HG03097 (cell line): ENCODE data around the gene SYNM.
A peak's percentile ranks its signal among the peaks of the same experiment; 100 is the strongest.
"Not testable (repeated sequence)": the region's sequence is repeated elsewhere in the genome, so short reads cannot be mapped to it uniquely, and the experiment has no call there.

Source experiments
- ATAC-seq: cut with Tn5 transposase; IDR thresholded peaks from one replicate; pipeline ENCODE4 v1.9.1; 2021; ENCODE audit not compliant: unreplicated experiment, low FRiP score

SYNM gene, protein sequence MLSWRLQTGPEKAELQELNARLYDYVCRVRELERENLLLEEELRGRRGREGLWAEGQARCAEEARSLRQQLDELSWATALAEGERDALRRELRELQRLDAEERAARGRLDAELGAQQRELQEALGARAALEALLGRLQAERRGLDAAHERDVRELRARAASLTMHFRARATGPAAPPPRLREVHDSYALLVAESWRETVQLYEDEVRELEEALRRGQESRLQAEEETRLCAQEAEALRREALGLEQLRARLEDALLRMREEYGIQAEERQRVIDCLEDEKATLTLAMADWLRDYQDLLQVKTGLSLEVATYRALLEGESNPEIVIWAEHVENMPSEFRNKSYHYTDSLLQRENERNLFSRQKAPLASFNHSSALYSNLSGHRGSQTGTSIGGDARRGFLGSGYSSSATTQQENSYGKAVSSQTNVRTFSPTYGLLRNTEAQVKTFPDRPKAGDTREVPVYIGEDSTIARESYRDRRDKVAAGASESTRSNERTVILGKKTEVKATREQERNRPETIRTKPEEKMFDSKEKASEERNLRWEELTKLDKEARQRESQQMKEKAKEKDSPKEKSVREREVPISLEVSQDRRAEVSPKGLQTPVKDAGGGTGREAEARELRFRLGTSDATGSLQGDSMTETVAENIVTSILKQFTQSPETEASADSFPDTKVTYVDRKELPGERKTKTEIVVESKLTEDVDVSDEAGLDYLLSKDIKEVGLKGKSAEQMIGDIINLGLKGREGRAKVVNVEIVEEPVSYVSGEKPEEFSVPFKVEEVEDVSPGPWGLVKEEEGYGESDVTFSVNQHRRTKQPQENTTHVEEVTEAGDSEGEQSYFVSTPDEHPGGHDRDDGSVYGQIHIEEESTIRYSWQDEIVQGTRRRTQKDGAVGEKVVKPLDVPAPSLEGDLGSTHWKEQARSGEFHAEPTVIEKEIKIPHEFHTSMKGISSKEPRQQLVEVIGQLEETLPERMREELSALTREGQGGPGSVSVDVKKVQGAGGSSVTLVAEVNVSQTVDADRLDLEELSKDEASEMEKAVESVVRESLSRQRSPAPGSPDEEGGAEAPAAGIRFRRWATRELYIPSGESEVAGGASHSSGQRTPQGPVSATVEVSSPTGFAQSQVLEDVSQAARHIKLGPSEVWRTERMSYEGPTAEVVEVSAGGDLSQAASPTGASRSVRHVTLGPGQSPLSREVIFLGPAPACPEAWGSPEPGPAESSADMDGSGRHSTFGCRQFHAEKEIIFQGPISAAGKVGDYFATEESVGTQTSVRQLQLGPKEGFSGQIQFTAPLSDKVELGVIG (N-terminal part only)

DNA sequence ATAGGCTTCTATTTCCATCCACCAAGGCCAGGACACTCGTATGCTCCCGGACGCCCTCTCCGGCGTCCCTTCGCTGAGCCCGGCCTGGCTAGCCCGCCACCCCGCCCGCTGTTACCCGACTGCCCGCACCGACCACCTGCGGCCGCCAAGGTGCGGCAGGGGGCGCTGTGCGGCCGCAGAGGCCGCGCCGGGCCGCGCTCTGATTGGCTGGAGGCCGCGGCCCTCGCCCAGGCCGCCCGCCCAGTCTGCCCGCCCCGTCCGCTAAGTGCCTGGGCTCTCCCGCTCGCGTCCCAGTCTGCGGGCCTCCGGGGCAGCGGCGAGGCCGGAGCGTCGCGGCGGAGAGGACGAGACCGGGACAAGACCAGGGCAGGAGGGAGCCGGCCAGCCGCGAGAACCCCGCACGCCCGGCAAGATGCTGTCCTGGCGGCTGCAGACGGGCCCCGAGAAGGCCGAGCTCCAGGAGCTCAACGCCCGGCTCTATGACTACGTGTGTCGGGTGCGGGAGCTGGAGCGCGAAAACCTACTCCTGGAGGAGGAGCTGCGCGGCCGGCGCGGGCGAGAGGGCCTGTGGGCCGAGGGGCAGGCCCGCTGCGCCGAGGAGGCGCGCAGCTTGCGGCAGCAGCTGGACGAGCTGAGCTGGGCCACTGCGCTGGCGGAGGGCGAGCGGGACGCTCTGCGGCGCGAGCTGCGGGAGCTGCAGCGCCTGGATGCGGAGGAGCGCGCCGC lies at the start of gene SYNM:
SYNM (plus strand) TSS at position 293 of the 726 bp plus-strand sequence; CDS start at position 413, 120 bp downstream.
- peak; percentile 66 for ATAC-seq

DNA sequence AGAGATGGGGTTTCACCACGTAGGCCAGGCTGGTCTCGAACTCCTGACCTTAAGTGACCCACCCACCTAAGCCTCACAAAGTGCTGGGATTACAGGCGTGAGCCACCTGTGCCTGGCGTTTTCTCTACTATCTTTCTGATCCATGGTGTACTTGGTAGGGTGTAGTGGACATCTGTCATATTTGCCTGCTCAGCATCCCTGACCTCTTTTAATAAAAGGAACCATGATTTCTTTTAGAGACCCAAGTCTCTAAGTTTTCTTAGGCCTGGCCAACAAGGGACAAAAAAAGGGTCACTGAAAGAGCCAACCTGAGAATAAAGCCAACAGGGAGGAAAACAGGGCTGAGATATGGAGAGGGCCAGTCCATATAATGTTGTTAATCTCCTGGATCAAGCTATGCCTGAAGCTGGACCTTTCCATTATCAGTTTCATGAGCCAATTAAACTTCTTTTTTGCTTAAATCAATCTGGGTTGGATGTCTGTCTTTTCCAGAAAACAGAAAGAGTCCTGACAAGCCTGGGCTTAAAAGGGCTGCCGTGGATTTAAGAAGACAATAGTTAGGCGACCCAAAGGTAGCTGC lies 49.2 kb upstream of the SYNM start:
- no peak for ATAC-seq

DNA sequence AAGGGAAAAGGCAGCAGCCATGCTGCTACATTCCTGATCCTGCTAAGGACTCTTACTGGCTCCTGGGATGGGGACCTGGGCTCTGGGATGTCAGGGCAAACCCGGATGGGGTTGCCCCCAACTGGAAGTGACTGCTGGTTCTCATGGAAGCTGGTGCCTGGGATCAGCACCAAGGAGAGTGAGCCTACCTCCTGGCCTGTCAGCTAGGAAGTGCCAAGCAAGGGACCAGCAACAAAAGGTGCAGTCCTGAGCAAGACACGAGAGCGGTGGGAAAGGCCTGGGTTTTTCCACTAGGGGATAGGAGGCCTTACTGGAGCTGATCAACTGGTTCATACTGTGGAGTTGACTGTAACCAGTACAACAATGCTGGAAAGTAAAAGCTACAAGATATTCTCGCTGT lies 47.9 kb upstream of the SYNM start:
- no peak for ATAC-seq

DNA sequence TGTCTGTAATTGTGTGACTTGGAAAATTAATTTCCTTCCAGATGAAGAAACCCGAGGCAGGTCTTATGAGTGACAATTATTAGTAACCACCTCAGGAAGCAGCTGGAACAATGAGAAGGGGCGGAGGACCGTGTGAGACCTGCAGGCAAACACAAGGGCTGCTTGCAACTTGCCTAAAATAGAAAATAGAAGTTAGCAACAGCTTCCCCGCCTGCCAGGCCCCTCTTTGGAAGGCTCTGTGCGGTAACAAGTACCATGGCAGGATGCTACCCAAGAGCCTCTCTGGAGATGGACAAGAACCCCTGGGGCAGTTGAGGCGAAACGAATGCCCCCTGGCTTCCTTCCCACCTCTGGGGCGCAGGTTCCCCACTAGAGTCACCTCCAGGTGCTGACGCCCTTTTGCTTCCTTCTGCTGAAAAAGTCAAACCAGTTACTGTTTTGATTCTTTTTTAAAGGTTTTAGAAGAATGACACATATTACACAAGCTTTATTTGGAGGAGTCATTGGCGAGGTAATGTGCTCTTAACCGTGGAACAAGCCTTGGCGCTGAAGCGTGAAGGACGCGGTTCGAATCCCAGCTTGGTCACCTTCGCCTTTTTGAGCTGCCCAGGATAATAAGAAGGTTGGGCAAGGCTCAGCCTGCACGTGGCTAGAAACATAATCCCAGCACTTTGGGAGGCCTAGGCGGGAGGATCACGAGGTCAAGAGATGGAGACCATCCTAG lies 47.0 kb upstream of the SYNM start:
- ATAC-seq = no peak

DNA sequence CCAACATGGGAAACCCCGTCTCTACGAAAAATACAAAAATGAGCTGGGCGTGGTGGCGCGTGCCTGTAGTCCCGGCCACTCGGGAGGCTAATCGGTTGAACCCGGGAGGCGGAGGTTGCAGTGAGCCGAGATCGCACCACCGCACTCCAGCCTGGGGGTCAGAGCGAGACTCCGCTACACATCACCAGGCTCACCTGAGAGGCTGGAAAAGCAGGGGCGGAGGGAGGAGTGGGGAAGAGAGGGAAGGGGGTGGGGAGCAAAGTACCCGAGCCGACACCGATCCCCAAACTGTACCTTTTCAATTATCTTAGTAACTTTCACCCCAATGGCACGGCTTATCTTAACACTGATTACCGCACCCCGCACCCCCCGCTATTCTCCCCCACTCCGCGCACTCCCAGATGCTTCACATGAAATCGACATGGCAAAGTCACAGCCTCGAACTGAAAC lies 46.4 kb upstream of the SYNM start:
- no peak for ATAC-seq

DNA sequence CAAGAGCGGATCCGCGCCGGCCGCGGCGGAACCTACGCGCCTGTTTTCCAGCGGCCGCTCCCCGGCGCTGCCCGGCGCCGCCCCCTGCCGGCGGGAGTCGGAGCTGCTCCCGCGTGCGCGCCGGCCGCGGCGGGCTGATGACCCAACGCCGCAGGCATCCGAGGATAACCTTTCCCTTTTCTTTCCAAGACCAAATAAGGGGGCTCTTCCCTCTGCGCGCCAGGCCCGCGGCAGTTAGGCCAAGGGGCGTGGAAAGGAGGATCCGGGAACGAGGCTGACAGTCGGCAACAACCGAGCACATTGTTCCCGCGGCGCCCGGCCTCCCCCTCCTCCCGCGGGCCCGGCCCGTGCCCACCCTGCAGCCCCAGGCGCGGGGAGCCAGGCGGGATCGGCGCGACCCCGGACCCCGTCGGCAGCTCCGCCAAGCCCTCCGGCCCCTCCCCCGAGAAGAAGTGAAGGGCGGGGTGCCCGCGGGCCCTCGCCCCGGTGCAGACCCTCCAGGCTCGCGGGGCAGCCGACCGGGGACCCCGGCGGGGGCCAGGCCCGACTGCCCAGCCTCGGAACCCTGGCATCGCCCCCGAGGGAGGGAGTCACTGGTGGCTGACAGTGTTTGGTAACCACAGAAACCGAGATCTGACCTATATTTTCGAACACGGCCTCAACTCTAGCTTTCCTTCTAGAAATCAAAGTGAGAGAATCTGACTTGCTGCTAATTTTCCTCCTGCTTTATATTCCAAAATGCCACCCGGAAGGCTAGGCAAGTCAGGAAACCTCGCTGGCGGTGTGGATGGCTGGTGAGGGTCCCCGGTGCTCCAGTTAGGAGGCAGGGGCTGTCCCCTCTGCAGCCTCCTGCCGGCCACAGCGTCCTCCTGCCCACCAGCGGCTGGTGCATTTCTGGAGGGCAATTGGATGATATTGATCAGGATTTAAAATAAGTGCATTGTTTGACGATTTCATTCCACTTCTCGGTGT lies 45.6 kb upstream of the SYNM start:
- ATAC-seq = peak; percentile 72

DNA sequence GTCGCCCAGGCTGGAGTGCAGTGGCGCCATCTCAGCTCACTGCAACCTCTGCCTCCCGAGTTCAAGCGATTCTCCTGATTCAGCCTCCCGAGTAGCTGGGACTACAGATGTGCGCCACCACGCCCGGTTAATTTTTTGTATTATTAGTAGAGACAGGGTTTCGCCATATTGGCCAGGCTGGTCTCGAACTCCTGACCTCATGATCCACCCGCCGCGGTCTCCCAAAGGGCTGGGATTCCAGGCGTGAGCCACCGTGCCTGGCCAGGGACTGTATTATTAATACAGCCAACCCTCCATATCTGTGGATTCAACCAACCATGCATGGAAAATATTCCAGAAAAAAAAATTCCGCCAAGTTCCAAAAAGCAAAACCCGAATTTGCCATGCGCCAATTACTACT lies 44.7 kb upstream of the SYNM start:
- not testable (repeated sequence) for ATAC-seq

DNA sequence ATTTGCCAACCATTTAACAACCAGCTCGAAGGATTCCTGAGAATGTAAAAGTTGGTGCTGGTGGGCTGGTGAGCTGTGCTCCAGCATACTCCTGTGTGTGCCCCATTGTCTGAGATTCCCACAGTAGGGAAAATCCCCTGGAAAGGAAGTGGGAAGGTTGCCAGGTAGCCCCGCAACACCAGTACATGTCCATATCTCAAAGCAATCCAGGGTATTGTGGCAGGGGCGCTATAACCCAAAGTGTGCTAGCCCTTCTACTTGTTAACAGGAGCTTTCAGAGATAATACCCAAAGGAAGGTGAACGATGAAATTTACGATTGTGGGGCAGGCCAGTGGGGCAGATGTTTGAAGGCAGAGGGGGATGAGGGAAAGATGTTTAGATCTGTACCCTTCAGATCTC lies 42.7 kb upstream of the SYNM start:
- ATAC-seq = no peak

DNA sequence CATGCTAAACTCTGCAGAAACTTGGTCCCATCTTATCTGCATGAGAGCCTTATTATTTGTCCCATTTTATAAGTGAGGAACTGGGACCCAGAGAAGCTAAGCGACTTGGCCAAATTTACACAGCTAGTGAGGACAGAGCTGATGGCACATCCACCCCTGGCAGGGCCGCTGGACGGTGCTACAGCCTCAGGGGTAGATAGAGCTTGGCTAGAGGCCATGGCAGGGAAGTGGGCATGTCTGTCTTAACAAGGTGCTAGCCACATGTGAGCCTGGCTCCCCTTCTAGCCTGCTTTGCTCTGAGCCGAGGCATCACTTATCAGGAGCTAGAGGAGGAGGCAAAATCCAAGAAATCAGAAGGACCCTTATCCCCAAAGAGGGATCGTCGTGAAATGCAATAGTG lies 36.7 kb upstream of the SYNM start:
- no peak for ATAC-seq

DNA sequence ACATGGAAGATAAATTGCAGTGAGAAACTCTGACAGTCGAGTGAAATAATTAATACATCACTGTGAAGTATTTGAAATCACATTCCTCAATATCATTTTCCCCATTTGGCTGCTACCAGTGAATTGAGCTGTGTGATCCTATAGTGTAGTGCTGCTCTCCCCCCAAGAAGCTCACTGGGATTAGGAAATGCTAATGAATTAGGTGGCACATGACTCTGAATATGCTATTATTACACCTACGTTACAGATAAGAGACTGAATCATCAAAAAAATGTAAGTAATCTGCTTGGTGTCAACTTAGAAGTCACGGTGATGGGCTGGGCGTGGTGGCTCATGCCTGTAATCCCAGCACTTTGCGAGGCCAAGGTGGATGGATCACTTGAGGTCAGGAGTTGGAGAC lies 34.7 kb upstream of the SYNM start:
- no peak for ATAC-seq

DNA sequence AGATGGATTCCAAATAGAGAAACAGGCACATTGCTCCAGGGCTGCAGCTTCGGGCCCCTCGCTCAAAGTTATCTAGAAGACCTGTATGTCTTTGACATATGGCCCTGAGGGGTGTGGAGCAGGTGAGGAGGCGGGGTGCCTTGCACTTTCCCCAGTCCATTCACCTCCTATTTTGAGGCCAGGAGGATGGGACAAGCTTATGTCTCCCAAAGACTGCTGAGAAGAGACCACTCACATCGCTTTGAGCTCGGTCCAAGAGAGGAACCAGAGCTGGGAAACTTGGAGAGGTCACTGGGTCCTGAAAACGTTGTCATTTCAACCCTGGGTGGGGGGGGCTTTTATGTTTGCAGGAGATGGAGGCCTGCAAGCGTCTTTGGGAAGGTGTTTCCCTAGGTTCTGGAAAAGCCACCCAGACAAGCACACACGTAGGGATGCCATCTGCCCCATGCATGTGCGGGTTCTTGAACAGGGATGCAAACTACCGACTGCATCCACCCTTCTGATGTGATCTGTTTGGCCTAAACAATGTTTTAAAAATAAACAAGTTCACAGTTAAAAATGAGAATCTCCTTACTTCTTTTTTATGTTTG lies 33.7 kb upstream of the SYNM start:
- no peak for ATAC-seq

DNA sequence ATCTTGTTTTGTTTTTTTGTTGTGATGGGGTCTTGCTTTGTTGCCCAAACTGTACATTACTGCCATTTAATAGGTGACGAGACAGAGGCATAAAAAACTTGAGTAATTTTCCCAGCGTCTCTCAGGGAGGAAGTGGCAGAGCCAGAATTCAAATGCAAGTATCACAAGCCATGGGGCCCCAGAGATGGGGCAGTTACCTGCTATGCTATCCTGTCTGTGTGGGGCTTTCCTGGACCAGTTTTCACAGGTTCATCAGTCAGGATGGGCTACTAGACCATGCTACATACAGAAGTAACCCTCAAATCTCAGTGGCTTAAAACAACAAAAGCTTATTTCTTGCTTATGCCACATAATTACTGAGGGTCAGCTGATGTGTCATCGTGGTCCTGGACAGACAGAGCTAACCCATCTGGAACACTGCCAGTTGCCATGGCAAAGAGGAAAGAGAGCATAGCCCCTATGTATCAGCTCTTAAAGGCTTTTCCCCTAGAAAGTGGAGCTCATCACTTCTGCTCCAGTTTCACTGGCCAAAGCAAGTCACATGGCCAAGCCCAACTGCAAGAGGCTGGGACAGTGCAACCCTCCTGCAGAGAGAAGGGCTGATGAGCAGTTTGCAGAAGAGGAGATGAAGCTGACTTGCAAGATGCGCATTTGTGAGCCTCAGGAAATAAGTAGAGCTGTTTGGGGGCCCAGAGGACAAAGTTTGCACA lies 31.7 kb upstream of the SYNM start:
- ATAC-seq = no peak

DNA sequence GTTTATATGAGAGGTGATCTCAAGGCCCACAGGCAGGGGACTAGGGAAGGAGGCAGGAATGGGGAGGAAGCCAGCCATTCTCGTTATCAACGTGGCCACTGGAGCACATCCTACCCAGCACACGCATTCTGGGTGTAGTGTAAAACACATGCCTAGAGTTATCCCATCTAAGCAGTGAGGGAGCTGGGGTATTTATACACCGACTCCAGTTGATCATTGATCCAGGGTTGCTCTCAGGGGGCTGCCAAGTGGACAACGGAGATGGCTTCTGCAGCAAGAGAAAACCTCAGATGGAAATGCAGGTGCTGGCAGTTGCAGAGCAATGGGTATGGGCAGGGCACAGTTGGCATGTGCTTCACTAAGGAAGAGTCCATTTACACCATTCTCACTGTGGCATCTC lies 30.4 kb upstream of the SYNM start:
- ATAC-seq = no peak

DNA sequence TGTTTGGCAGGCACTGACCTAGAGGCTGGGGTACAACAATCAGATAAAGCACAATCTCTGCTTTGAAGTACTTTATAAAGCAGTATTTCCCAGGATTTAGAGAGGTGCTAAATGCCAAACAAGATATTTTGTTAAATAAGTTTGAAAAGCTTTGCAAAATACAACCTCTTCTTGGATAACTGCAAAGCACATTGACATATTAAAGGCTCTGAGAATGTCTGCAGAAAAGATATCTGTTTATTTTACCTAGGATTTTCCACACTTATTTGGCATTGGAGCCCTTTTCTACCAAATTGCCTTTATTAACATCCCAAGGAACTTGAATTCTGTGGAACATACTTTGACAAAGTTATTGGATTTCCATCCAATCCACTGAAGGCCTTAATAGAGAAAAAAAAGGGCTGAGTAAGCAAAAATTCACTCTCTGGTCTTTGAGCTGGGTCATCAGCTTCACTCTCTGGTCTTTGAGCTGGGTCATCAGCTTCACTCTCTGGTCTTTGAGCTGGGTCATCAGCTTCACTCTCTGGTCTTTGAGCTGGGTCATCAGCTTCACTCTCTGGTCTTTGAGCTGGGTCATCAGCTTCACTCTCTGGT lies 29.7 kb upstream of the SYNM start:
- ATAC-seq = not testable (repeated sequence)

DNA sequence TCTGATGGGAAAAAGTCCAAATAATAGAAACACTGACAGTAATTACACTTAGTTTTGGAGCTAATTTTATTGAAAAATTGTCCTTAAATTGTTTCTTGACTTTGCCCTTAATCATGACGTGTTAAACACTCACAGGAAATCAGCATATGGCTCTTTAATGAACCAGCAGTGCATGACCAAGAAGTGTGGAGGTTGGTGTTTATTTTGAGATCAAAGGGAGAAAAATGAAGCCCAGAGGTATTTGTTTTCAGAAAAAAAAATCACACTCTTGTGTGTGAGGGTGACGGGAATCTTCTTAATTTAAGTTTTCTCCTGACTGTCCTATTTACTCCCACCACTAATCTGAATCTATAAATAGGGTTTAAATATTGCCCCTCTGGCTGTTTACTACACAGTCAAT lies 28.8 kb upstream of the SYNM start:
- no peak for ATAC-seq

DNA sequence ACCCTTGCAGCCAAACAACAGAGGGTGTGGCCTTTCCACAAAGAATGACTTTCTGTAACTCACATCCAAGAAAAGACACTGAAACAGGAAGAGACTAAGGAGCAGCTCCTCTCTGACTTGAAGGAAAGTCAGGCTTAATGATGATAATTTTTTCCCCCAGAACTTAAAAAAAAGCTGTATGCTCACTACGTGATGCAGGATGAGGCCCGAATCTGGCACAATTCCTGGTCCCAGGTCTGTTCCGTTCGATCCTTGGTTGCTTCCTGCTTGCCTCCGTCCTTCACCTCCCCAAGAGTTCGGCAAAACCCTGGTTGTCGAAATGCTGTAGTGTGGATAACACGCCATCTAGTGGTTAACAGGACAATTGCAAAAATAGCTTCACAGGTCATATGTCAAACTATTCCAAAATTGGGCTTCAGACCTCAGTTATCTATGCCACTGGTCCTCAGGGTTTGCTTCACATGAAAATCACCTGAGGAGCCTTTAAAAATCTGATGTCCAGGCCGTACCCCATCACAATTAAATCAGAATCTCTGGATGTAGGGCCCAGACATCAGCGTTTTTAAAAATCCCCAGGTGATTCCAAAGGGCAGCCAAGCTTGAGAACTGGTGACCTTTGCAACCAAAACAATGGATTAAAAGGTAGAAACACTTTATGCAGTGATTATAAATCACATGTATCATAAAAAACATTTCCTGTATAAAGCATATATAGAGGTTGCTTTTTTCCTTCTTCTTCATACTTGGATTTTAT lies 28.1 kb upstream of the SYNM start:
- ATAC-seq = peak; percentile 78
